Gastroesophageal sphincter (tissue), 4 donors: ENCODE measurements around the gene SLC47A2. TPM values are rescaled to one million over a fixed set of nuclear protein-coding genes. Genes with fewer than 3 reads are reported as not detected.
A peak's percentile ranks its signal among the peaks of the same experiment; 100 is the strongest.
"Not testable (repeated sequence)": the region's sequence is repeated elsewhere in the genome, so short reads cannot be mapped to it uniquely, and the experiment has no call there.

ENCODE experiments used
- ATAC-seq: fragments of 150-250 bp; one replicate; pipeline ENCODE4 v1.9.1; 2016; ENCODE audit warnings: mild to moderate bottlenecking, moderate library complexity
- H3K27ac ChIP-seq, 4 donors: fragments of 200-600 bp; sonication (generic) in 3 of 4; 1 replicate in 3 of 4; 2 replicates in 1 of 4; pipeline ENCODE4 v1.5.1; 2016 to 2019
- H3K27me3 ChIP-seq: fragments of 200-600 bp; sonication (generic); one replicate; pipeline ENCODE4 v1.5.1; 2019
- H3K36me3 ChIP-seq, 2 donors: fragments of 200-600 bp; sonication (generic); one replicate each; pipeline ENCODE4 v1.5.1; 2019; ENCODE audit warnings: control low read depth in 1 of 2
- H3K4me1 ChIP-seq, 3 donors: fragments of 200-600 bp; sonication (generic); 1 replicate in 2 of 3; 2 replicates in 1 of 3; pipeline ENCODE4 v1.5.1; 2016 to 2019; ENCODE audit warnings: control low read depth in 2 of 3
- H3K4me3 ChIP-seq, 2 donors: fragments of 200-600 bp; sonication (generic); one replicate each; pipeline ENCODE4 v1.5.1; 2019; ENCODE audit warnings: mild to moderate bottlenecking in 1 of 2, moderate library complexity in 1 of 2
- H3K9me3 ChIP-seq, 3 donors: fragments of 200-600 bp; sonication (generic); one replicate each; pipeline ENCODE4 v1.5.1; 2017 to 2019; ENCODE audit warnings: control low read depth in 2 of 3
- CTCF ChIP-seq, 4 experiments: fragments of 200-600 bp in 2 of 4; fragments of 450-650 bp in 2 of 4; sonication (generic) in 1 of 4; IDR thresholded peaks; one replicate each; pipeline ENCODE4 v1.5.1; 2017 to 2019; ENCODE audit warnings: antibody characterized with exemption in 4 of 4, mild to moderate bottlenecking in 2 of 4, moderate library complexity in 2 of 4
- EP300 ChIP-seq: sonication (generic); formaldehyde crosslinking; IDR thresholded peaks from one replicate; pipeline ENCODE4 v1.6.1; 2017; ENCODE audit warnings: antibody characterized with exemption, mild to moderate bottlenecking
- POLR2A ChIP-seq, 2 donors: fragments of 450-650 bp; IDR thresholded peaks; one replicate each; pipeline ENCODE4 v1.6.1; 2017; ENCODE audit warnings: antibody characterized with exemption in 2 of 2, mild to moderate bottlenecking in 2 of 2, moderate library complexity in 1 of 2
- POLR2AphosphoS5 ChIP-seq: sonication (generic); formaldehyde crosslinking; IDR thresholded peaks from one replicate; pipeline ENCODE4 v1.6.1; 2017; ENCODE audit warnings: antibody characterized with exemption
- WGBS, 2 donors: methylation state at CpG; one replicate each; pipeline ENCODE4 v1.1.5; 2018; ENCODE audit warnings: low coverage in 1 of 2; 5-methylcytosine and 5-hydroxymethylcytosine counted together
- total RNA-seq, 4 donors: library from RNA; depleted of rRNA; stranded (reverse); fragments of >200 nt; gene quantifications; one replicate each; pipeline ENCODE4 v1.1.0, GENCODE V29; 2016

Gene SLC47A2
- total RNA-seq, 4 donors from 2014 or later, result not detected

- 58 to 65% methylated on average over 4 to 5 of the region's 5 CpGs for WGBS, 2 donors
- Histone ChIP-seq H3K36me3 (peaks cover 0 to 86% of the 10 kb centered on the region in 2 donors), H3K27ac (peak overlapping the region in 2 of 4 donors; percentile 1 to 34), H3K4me3 (no peak overlapping the region), H3K9me3 (no peaks in the 10 kb centered on the region), H3K4me1 (peaks cover 0 to 15% (median 0%) of the 10 kb centered on the region in 3 donors), H3K27me3 (no peaks in the 10 kb centered on the region)
- ATAC-seq, result peak; percentile 67
- TF ChIP-seq POLR2AphosphoS5, result no peak
- TF ChIP-seq EP300, result no peak
- TF ChIP-seq CTCF (IDR thresholded peaks at IDR 0.05), result no peak
- TF ChIP-seq POLR2A (IDR thresholded peaks at IDR 0.05), result no peak
Measured at GRCh38 chr17:19672009-19672750, 44.2 kb downstream of the SLC47A2 start.

GRCh38 chr17:19671433-19671832 lies 45.0 kb downstream of the SLC47A2 start:
- Histone ChIP-seq H3K27ac (peak overlapping the region in 2 of 4 donors; percentile 1 to 34), H3K27me3 (no peaks in the 10 kb centered on the region), H3K4me3 (no peak overlapping the region), H3K36me3 (peaks cover 0 to 79% of the 10 kb centered on the region in 2 donors), H3K9me3 (no peaks in the 10 kb centered on the region), H3K4me1 (peaks cover 0 to 15% (median 0%) of the 10 kb centered on the region in 3 donors)
- no peak for ATAC-seq
- WGBS, 2 donors, result 68 to 80% methylated on average over 4 of the region's 4 CpGs
- TF ChIP-seq POLR2A (IDR thresholded peaks at IDR 0.05), result no peak
- no peak for TF ChIP-seq CTCF (IDR thresholded peaks at IDR 0.05)
- TF ChIP-seq POLR2AphosphoS5, result no peak
- no peak for TF ChIP-seq EP300

GRCh38 chr17:19670908-19671307 lies 45.5 kb downstream of the SLC47A2 start:
- no peak overlapping the region for H3K4me3 ChIP-seq
- H3K27ac ChIP-seq, result no peak overlapping the region
- peaks cover 0 to 79% of the 10 kb centered on the region in 2 donors for H3K36me3 ChIP-seq
- ATAC-seq, result no peak
- no peak for TF ChIP-seq EP300
- TF ChIP-seq POLR2A (IDR thresholded peaks at IDR 0.05), result no peak
- no peak for TF ChIP-seq POLR2AphosphoS5
- TF ChIP-seq CTCF (IDR thresholded peaks at IDR 0.05), result no peak
- H3K27me3 ChIP-seq, result no peaks in the 10 kb centered on the region
- peaks cover 0 to 15% (median 0%) of the 10 kb centered on the region in 3 donors for H3K4me1 ChIP-seq
- 60% methylated on average over 1 of the region's 2 CpGs; no CpG with 5 or more reads in 1 of the 2 donors for WGBS, 2 donors
- no peaks in the 10 kb centered on the region for H3K9me3 ChIP-seq

GRCh38 chr17:19669680-19670079 lies 46.7 kb downstream of the SLC47A2 start:
- not testable (repeated sequence) for ATAC-seq, H3K27ac ChIP-seq, H3K9me3 ChIP-seq, H3K4me3 ChIP-seq, H3K27me3 ChIP-seq
- H3K4me1 ChIP-seq, result peaks cover 0 to 15% (median 0%) of the 10 kb centered on the region in 3 donors
- H3K36me3 ChIP-seq, result peaks cover 0 to 80% of the 10 kb centered on the region in 2 donors
- 91 to 96% methylated on average over 7 of the region's 7 CpGs for WGBS, 2 donors

- H3K27ac ChIP-seq, result no peak overlapping the region
Measured at GRCh38 chr17:19664821-19665181, 51.6 kb downstream of the SLC47A2 start.

More at GRCh38 chr17:19664821-19665181, 51.6 kb downstream of the SLC47A2 start:
- H3K4me3 ChIP-seq, result no peak overlapping the region
- no peak for TF ChIP-seq CTCF (IDR thresholded peaks at IDR 0.05)
- no peak for TF ChIP-seq POLR2AphosphoS5
- TF ChIP-seq EP300, result no peak
- TF ChIP-seq POLR2A (IDR thresholded peaks at IDR 0.05), result no peak
- no peaks in the 10 kb centered on the region for H3K27me3 ChIP-seq
- H3K9me3 ChIP-seq, result no peaks in the 10 kb centered on the region
- H3K36me3 ChIP-seq, result peaks cover 0 to 84% of the 10 kb centered on the region in 2 donors
- 89 to 93% methylated on average over 3 to 4 of the region's 4 CpGs for WGBS, 2 donors
- ATAC-seq, result no peak
- H3K4me1 ChIP-seq, result peaks cover 0 to 13% (median 0%) of the 10 kb centered on the region in 3 donors
